Amniotic stem cell (primary cell): ENCODE data around the gene APOC4.
"Not testable (repeated sequence)": the region's sequence is repeated elsewhere in the genome, so short reads cannot be mapped to it uniquely, and the experiment has no call there.

Experiments
- DNase-seq: peaks from one replicate; lab custom pipeline; 2025; lab: John Stamatoyannopoulos, UW

The APOC4 gene, protein sequence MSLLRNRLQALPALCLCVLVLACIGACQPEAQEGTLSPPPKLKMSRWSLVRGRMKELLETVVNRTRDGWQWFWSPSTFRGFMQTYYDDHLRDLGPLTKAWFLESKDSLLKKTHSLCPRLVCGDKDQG

DNA sequence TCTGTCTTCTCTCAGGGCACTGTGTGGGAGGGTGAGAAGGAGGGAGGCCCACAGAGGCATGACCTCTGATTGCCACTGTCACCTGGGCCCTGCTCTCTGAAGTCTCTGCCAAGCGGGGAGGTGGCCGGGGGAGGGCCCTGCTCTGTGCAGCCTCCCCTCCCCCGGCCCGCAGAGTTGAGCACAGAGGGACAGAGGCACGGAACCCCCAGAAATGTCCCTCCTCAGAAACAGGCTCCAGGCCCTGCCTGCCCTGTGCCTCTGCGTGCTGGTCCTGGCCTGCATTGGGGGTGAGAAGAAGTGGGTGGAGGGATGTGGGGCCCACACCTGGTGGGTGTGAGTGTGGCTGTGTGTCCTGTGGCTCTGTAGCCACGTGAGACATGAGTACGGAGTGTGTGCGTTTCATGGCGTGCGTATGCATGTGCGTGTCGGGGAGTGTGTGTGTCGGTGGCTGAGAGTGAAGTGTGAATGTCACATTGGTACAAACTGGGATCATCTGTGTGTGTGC lies at the start of gene APOC4:
APOC4 (plus strand) TSS at position 171 of the 505 bp plus-strand sequence; CDS start at position 212, 41 bp downstream.
- DNase-seq: no peak

DNA sequence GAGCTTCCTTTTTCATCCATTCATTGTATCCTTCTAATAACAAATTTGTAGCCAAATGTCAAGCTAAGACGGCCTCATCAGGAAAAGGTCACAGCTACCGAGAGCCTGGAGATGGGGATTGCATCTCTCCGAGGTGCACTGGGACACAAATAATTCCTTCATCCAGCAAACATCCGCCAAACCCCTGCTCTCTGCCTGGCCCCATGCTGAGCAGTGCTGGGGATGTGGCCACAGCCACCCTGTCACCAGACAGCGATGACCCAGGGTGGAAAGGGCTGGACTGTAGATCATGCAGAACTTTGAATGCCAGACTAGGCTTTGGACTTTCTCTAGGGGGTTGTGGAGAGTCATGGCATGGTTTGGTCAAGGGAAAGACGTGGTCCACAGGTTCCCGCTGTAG lies 49.1 kb upstream of the APOC4 start:
- DNase-seq: no peak

DNA sequence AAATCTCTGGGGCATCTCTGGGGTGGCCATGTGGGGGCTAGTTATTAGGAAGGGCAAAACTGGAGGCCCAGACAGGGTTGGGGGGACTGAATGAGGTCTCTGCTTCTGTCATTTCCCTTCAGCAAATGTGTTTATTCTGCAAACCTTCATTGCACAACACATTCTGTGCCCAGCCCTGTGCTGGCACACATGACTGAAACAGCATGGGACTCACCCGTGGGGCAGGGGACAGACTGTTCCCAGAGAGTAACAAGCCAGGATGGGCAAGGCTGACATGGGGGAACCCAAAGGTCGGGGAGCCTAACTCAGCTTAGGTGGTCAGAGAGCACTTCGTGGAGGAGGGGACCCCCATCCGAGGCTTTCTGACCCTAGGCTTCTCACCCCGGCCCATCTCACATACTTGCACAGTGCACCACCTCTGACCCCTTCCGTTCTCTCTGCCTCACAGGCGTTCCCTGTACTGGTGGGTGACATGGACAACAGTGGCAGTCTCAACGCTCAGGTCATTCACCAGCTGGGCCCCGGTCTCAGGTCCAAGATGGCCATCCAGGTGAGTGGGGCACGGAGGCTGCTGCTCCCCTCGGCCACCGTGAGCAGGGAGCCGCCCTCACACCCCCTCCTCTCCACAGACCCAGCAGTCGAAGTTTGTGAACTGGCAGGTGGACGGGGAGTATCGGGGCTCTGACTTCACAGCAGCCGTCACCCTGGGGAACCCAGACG lies 48.5 kb upstream of the APOC4 start:
- no peak for DNase-seq

DNA sequence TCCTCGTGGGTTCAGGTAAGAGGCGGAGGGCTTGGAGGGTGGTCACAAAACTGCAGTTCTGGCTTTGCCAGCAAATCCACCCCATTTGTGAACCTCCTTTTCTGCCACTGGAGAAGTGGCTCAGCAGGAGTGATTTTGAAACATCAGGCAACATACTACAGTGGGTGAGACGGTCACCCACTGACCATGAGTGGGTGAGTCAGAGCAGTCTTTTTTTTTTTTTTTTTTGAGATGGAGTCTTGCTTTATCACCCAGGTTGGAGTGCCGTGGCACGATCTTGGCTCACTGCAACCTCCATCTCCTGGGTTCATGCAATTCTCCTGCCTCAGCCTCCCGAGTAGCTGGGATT lies 48.0 kb upstream of the APOC4 start:
- no peak for DNase-seq

DNA sequence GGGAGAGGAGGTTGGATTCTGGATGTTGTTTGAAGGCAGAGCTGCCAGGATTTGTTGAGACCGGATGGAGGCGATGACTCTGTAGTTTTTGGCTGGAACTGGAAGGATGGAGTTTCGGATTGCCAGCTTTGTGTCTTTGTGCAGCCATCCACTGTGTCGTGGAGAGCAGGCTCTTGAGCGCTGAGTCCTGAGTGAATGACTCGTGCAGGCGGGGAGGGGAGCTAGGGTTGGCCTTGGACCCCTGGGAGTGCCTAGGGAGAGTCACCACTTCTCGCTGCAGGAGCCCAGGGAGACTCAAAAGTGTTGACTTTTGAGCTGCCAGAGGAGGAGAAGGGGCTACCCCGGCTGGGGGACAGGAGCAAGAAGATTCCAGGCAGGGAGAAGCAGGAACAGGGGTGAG lies 47.1 kb upstream of the APOC4 start:
- DNase-seq: no peak

DNA sequence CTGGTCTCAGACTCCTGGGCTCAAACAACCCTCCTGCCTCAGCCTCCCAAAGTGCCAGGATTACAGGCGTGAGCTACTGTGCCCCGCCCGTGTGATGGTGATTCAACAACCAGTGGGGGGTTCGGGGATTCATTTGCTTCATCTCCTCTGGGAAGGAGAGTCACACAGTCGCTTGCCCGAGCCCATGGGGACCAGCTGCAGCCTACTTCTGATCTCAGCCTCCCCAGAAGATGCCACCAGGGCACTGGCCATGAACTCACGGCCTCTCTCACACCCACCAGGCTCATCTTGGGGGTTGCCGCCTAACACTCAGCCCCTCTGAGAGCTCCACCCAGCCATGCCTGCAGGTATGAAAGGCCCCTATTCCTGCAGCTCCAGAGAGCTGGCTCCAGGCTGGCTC lies 44.2 kb upstream of the APOC4 start:
- no peak for DNase-seq

DNA sequence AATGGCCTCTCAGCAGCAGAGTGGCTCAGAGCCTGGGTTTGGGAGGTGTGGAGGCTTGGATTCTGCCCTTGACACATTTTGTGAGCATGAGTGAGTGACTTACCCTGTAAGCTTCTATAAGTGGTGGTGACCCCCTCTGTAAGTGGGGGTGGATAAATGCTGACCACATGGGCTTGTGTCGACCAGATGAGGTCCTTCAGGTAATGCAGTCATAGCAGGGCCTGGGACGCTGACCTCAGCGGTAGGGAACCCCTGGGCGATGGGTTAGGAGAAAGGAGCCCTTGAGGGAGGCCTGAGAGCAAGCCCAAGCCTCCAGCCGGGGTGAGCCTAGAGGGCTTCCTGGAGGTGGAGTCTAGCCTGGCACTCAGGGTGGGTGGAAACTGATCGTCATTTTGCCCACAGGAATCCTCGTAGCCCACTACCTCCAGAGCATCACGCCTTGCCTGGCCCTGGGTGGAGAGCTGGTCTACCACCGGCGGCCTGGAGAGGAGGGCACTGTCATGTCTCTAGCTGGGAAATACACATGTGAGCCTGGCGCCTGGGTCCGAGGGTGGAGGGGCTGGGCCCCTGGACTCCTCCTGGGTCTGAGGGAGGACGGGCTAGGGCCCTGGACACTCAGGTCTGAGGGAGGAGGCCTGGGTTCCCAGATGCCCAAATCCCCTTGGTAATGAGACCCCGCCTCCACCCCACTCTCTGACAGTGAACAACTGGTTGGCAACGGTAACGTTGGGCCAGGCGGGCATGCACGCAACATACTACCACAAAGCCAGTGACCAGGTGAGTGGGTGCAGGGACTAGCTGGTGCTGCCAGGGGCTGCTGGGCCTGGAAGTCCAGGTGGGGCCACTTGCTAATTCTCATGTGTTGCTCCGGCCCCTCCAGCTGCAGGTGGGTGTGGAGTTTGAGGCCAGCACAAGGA lies 41.5 kb upstream of the APOC4 start:
- DNase-seq: no peak

DNA sequence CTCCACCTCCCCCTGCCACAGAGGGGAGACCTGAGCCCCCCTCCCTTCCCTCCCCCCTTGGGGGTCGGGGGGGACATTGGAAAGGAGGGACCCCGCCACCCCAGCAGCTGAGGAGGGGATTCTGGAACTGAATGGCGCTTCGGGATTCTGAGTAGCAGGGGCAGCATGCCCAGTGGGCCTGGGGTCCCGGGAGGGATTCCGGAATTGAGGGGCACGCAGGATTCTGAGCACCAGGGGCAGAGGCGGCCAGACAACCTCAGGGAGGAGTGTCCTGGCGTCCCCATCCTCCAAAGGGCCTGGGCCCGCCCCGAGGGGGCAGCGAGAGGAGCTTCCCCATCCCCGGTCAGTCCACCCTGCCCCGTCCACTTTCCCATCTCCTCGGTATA lies 38.8 kb upstream of the APOC4 start:
- DNase-seq: no peak

DNA sequence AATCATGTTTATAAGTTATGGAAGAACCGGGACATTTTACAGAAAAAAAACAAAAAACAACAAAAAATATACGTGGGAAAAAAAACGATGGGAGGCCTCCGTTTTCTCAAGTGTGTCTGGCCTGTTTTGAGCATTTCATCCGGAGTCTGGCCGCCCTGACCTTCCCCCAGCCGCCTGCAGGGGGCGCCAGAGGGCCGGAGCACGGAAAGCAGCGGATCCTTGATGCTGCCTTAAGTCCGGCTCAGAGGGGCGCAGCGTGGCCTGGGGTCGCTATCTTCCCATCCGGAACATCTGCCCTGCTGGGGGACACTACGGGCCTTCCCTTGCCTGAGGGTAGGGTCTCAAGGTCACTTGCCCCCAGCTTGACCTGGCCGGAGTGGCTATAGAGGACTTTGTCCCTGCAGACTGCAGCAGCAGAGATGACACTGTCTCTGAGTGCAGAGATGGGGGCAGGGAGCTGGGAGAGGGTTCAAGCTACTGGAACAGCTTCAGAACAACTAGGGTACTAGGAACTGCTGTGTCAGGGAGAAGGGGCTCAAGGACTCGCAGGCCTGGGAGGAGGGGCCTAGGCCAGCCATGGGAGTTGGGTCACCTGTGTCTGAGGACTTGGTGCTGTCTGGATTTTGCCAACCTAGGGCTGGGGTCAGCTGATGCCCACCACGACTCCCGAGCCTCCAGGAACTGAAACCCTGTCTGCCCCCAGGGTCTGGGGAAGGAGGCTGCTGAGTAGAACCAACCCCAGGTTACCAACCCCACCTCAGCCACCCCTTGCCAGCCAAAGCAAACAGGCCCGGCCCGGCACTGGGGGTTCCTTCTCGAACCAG lies 38.2 kb upstream of the APOC4 start:
- DNase-seq: no peak

DNA sequence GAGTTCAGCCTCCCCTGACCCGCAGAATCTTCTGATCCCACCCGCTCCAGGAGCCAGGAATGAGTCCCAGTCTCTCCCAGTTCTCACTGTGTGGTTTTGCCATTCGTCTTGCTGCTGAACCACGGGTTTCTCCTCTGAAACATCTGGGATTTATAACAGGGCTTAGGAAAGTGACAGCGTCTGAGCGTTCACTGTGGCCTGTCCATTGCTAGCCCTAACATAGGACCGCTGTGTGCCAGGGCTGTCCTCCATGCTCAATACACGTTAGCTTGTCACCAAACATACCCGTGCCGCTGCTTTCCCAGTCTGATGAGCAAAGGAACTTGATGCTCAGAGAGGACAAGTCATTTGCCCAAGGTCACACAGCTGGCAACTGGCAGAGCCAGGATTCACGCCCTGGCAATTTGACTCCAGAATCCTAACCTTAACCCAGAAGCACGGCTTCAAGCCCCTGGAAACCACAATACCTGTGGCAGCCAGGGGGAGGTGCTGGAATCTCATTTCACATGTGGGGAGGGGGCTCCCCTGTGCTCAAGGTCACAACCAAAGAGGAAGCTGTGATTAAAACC lies 37.5 kb upstream of the APOC4 start:
- DNase-seq: no peak

DNA sequence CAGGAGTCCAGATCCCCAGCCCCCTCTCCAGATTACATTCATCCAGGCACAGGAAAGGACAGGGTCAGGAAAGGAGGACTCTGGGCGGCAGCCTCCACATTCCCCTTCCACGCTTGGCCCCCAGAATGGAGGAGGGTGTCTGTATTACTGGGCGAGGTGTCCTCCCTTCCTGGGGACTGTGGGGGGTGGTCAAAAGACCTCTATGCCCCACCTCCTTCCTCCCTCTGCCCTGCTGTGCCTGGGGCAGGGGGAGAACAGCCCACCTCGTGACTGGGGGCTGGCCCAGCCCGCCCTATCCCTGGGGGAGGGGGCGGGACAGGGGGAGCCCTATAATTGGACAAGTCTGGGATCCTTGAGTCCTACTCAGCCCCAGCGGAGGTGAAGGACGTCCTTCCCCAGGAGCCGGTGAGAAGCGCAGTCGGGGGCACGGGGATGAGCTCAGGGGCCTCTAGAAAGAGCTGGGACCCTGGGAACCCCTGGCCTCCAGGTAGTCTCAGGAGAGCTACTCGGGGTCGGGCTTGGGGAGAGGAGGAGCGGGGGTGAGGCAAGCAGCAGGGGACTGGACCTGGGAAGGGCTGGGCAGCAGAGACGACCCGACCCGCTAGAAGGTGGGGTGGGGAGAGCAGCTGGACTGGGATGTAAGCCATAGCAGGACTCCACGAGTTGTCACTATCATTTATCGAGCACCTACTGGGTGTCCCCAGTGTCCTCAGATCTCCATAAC lies 36.4 kb upstream of the APOC4 start, which contains the start of gene APOE:
APOE (plus strand) TSS at position 360 of the 724 bp plus-strand sequence. CDS start 829 bp downstream, outside the sequence.
- no peak for DNase-seq

DNA sequence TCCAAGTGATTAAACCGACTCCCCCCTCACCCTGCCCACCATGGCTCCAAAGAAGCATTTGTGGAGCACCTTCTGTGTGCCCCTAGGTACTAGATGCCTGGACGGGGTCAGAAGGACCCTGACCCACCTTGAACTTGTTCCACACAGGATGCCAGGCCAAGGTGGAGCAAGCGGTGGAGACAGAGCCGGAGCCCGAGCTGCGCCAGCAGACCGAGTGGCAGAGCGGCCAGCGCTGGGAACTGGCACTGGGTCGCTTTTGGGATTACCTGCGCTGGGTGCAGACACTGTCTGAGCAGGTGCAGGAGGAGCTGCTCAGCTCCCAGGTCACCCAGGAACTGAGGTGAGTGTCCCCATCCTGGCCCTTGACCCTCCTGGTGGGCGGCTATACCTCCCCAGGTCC lies 34.4 kb upstream of the APOC4 start:
- DNase-seq: no peak

DNA sequence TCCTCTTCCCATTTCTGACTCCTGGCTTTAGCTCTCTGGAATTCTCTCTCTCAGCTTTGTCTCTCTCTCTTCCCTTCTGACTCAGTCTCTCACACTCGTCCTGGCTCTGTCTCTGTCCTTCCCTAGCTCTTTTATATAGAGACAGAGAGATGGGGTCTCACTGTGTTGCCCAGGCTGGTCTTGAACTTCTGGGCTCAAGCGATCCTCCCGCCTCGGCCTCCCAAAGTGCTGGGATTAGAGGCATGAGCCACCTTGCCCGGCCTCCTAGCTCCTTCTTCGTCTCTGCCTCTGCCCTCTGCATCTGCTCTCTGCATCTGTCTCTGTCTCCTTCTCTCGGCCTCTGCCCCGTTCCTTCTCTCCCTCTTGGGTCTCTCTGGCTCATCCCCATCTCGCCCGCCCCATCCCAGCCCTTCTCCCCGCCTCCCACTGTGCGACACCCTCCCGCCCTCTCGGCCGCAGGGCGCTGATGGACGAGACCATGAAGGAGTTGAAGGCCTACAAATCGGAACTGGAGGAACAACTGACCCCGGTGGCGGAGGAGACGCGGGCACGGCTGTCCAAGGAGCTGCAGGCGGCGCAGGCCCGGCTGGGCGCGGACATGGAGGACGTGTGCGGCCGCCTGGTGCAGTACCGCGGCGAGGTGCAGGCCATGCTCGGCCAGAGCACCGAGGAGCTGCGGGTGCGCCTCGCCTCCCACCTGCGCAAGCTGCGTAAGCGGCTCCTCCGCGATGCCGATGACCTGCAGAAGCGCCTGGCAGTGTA lies 33.8 kb upstream of the APOC4 start:
- no peak for DNase-seq

DNA sequence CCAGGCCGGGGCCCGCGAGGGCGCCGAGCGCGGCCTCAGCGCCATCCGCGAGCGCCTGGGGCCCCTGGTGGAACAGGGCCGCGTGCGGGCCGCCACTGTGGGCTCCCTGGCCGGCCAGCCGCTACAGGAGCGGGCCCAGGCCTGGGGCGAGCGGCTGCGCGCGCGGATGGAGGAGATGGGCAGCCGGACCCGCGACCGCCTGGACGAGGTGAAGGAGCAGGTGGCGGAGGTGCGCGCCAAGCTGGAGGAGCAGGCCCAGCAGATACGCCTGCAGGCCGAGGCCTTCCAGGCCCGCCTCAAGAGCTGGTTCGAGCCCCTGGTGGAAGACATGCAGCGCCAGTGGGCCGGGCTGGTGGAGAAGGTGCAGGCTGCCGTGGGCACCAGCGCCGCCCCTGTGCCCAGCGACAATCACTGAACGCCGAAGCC lies 33.2 kb upstream of the APOC4 start:
- DNase-seq: no peak

DNA sequence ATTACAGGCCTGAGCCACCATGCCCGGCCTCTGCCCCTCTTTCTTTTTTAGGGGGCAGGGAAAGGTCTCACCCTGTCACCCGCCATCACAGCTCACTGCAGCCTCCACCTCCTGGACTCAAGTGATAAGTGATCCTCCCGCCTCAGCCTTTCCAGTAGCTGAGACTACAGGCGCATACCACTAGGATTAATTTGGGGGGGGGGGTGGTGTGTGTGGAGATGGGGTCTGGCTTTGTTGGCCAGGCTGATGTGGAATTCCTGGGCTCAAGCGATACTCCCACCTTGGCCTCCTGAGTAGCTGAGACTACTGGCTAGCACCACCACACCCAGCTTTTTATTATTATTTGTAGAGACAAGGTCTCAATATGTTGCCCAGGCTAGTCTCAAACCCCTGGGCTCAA lies 32.3 kb upstream of the APOC4 start:
- no peak for DNase-seq

DNA sequence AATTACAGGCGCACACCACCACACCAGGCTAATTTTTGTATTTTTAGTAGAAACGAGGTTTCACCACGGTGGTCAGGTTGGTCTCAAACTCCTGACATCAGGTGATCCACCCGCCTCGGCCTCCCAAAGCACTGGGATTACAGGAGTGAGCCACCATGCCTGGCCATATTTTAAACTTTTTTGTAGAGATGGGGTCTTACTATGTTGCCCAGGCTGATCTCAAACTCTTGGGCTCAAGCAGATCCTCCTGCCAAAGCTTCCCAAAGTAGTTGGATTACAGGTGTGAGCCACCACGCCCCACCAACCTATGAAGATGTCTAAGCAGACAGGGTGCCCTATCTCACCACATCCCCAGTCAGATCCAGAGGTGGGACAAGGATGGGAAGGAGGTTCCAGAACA lies 30.1 kb upstream of the APOC4 start:
- DNase-seq: not testable (repeated sequence)

DNA sequence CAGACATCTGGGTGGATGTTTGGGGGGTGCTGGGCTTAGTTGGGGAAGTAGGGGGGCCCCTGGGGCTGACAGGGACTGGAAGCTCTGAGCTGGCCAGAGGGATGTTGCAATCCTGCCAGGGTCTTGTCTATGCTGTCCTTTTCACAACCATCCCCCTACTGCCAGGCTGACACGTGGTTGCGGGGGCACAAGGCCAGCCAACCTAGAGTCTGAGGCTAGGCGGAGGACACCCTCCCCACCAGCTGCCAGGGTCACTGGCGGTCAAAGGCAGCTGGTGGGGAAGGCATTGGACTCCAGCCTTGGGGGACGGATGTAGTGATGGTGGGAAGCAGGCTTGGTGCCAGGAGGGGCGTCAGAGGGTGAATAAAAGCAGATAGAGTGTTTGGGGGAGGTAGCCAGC lies 29.2 kb upstream of the APOC4 start:
- DNase-seq: no peak

DNA sequence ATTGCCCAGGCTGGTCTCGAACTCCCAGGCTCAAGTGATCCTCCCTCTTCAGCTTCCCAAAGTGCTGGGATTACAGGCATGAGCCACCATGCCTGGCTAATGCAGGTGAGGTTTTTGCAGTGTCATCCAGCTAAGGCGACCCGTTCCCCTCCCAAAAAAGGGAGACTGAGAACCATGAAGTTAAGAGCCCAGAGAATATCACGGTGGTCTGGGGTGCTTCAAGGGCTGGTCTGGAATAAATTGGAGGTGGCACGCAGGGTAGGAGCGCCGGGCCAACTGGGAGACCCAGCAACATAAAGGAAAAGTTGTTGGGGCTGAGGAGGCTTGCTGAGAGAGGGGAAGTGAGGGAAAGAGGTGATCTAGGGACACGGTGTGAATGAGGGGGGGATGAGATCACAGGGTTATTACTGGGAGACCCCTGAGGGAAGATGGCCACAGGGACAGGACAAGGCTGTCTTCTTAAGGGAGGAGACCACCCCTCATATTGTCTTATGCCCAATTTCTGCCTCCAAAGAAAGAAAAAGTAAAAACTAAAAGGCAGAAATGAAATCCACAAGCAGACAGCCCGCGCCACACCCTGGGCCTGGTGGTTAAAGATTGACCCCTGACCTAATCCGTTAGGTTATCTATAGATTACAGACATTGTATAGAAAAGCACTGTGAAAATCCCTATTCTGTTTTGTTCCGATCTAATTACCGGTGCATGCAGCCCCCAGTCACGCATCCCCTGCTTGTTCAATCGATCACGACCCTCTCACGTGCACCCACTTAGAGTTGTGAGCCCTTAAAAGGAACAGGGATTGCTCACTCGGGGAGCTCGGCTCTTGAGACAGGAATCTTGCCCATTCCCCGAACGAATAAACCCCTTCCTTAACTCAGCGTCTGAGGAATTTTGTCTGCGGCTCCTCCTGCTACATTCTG lies 28.3 kb upstream of the APOC4 start:
- not testable (repeated sequence) for DNase-seq
